Keratinocyte (primary cell): ENCODE measurements around the gene MOK. TPM values are rescaled to one million over a fixed set of nuclear protein-coding genes. Genes with fewer than 3 reads are reported as not detected.

Experiments
- DNase-seq: peaks from one replicate; pipeline ENCODE4 v3.0.0-alpha.2; 2011; ENCODE audit warnings: low read depth, missing footprints, low spot score
- FAIRE-seq: peaks from 2 replicates; lab custom pipeline; 2011; peaks lifted over from hg19 to GRCh38; lab: Jason Lieb, UNC
- H2AFZ ChIP-seq: 2 replicates; pipeline ENCODE4 v1.6.0; 2012; ENCODE audit warnings: low read length, control low read depth, inconsistent platforms; ENCODE audit not compliant: control insufficient read depth
- H3K27ac ChIP-seq: 2 replicates; pipeline ENCODE4 v1.5.1; 2011; ENCODE audit warnings: low read length; ENCODE audit not compliant: control insufficient read depth, insufficient read depth
- H3K27me3 ChIP-seq: 3 replicates; pipeline ENCODE4 v1.6.0; 2011; ENCODE audit warnings: low read length; ENCODE audit not compliant: control insufficient read depth, insufficient read depth; ENCODE audit errors: extremely low read depth
- H3K36me3 ChIP-seq, 2 experiments: 2 replicates in 1 of 2; 3 replicates in 1 of 2; pipeline ENCODE4 v1.5.1; 2011; ENCODE audit warnings: low read length in 2 of 2, mild to moderate bottlenecking in 1 of 2; ENCODE audit not compliant: control insufficient read depth in 2 of 2, insufficient read depth in 2 of 2; ENCODE audit errors: extremely low read depth in 1 of 2
- H3K4me1 ChIP-seq: 3 replicates; pipeline ENCODE4 v1.5.1; 2011; ENCODE audit warnings: low read length; ENCODE audit not compliant: control insufficient read depth, insufficient read depth; ENCODE audit errors: extremely low read depth
- H3K4me2 ChIP-seq: 3 replicates; pipeline ENCODE4 v1.6.0; 2011; ENCODE audit warnings: low read depth, low read length; ENCODE audit not compliant: control insufficient read depth, insufficient read depth; ENCODE audit errors: extremely low read depth
- H3K4me3 ChIP-seq, 3 experiments: fragments of 200-600 bp in 1 of 3; sonication (generic) in 1 of 3; 2 replicates in 2 of 3; 3 replicates in 1 of 3; pipeline ENCODE4 v1.5.1; 2011 to 2016; ENCODE audit warnings: low read length in 3 of 3, mild to moderate bottlenecking in 3 of 3, control low read depth in 2 of 3, inconsistent platforms in 1 of 3, low read depth in 1 of 3, mixed read lengths in 1 of 3, mixed run types in 1 of 3, moderate library complexity in 1 of 3; ENCODE audit not compliant: control insufficient read depth in 2 of 3, insufficient read depth in 2 of 3; ENCODE audit errors: extremely low read depth in 1 of 3
- H3K79me2 ChIP-seq: 2 replicates; pipeline ENCODE4 v1.6.0; 2012; ENCODE audit warnings: low read length; ENCODE audit not compliant: control insufficient read depth, insufficient read depth
- H3K9ac ChIP-seq: 3 replicates; pipeline ENCODE4 v1.6.0; 2011; ENCODE audit warnings: low read length; ENCODE audit not compliant: control insufficient read depth, insufficient read depth; ENCODE audit errors: extremely low read depth
- H3K9me1 ChIP-seq: 3 replicates; pipeline ENCODE4 v1.6.0; 2011; ENCODE audit warnings: low read length; ENCODE audit not compliant: control insufficient read depth, insufficient read depth; ENCODE audit errors: extremely low read depth
- H3K9me3 ChIP-seq: 2 replicates; pipeline ENCODE4 v1.5.1; 2012; ENCODE audit warnings: low read depth, low read length; ENCODE audit not compliant: control insufficient read depth
- H4K20me1 ChIP-seq: 3 replicates; pipeline ENCODE4 v1.6.0; 2011; ENCODE audit warnings: low read length; ENCODE audit not compliant: control insufficient read depth, insufficient read depth; ENCODE audit errors: extremely low read depth
- CTCF ChIP-seq, 3 experiments: IDR thresholded peaks in 1 of 3; conservative IDR thresholded peaks in 1 of 3; optimal IDR thresholded peaks in 1 of 3; 2 replicates in 2 of 3; 3 replicates in 1 of 3; pipeline versions ENCODE3 to v1.5.1; 2011; ENCODE audit warnings: low read length in 3 of 3, mild to moderate bottlenecking in 3 of 3, moderate library complexity in 2 of 3, control low read depth in 1 of 3, inconsistent platforms in 1 of 3; ENCODE audit not compliant: insufficient read depth in 2 of 3; ENCODE audit errors: extremely low read depth in 1 of 3
- EZH2 ChIP-seq: IDR thresholded peaks from one replicate; pipeline ENCODE4 v1.6.1; 2012; ENCODE audit warnings: inconsistent platforms, mild to moderate bottlenecking, low read length, moderate library complexity
- dilution Hi-C: fragments of 300-500 bp; cut with MboI; formaldehyde crosslinking; loops from one replicate; pipeline ENCODE4 v1.7.0; 2020; ENCODE audit warnings: low sequenced_read_pairs; ENCODE audit not compliant: extremely low pct_ligation_motif_present
- polyA plus RNA-seq, 5 experiments: library from polyadenylated mRNA; depleted of rRNA in 3 of 5; stranded (reverse) in 3 of 5; stranded (forward) in 1 of 5; unstranded in 1 of 5; fragments of >200 nt; gene quantifications; 1 replicate in 1 of 5; 2 replicates in 3 of 5; 3 replicates in 1 of 5; pipeline versions ENCODE4 v1.2.1 to v1.2.3, GENCODE V29; 2011 to 2012; ENCODE audit warnings: missing spikeins in 2 of 5, low read depth in 1 of 5, low replicate concordance in 1 of 5

The MOK gene
- polyA plus RNA-seq, 1 donor (not counting 4 experiments of a cell fraction or from before 2014, with no cell fraction given) = 38.1 TPM

GRCh38 chr14:102222751-102223150 is 82.2 kb downstream of the MOK start:
- Histone ChIP-seq H4K20me1 (no peaks in the 10 kb centered on the region), H3K4me3 (no peak overlapping the region), H3K9me3 (no peaks in the 10 kb centered on the region), H2AFZ (no peak overlapping the region), H3K27ac (no peak overlapping the region), H3K36me3 (peaks cover 3 to 15% of the 10 kb centered on the region in 2 experiments), H3K9ac (no peak overlapping the region), H3K4me1 (peaks cover 20% of the 10 kb centered on the region), H3K27me3 (no peaks in the 10 kb centered on the region), H3K79me2 (no peaks in the 10 kb centered on the region), H3K4me2 (no peak overlapping the region), H3K9me1 (no peaks in the 10 kb centered on the region)
- TF ChIP-seq CTCF (optimal IDR thresholded peaks at IDR 0.05 in 1 of 3, IDR thresholded peaks at IDR 0.05 in 1 of 3, conservative IDR thresholded peaks at IDR 0.05 in 1 of 3; ENCODE audit: extremely low read depth in 1 of 3, insufficient read depth in 2 of 3, low read length in 3 of 3) (no peak), EZH2 (no peak)
- dilution Hi-C loops = no loop called here
- no peak for FAIRE-seq
- DNase-seq = no peak

- Histone ChIP-seq H3K27me3 (no peaks in the 10 kb centered on the region), H3K4me2 (no peak overlapping the region), H4K20me1 (no peaks in the 10 kb centered on the region), H2AFZ (no peak overlapping the region), H3K79me2 (no peaks in the 10 kb centered on the region), H3K9me3 (no peaks in the 10 kb centered on the region), H3K4me1 (peaks cover 20% of the 10 kb centered on the region), H3K9ac (no peak overlapping the region), H3K36me3 (peaks cover 9 to 18% of the 10 kb centered on the region in 2 experiments), H3K27ac (no peak overlapping the region), H3K9me1 (no peaks in the 10 kb centered on the region), H3K4me3 (no peak overlapping the region)
- dilution Hi-C loops = no loop called here
- FAIRE-seq = no peak
- no peak for DNase-seq
- TF ChIP-seq CTCF (optimal IDR thresholded peaks at IDR 0.05 in 1 of 3, IDR thresholded peaks at IDR 0.05 in 1 of 3, conservative IDR thresholded peaks at IDR 0.05 in 1 of 3; ENCODE audit: extremely low read depth in 1 of 3, insufficient read depth in 2 of 3, low read length in 3 of 3) = no peak
- TF ChIP-seq EZH2 = no peak
Measured at GRCh38 chr14:102222009-102222575, 82.9 kb downstream of the MOK start.
